Left colon (tissue), 2 donors: ENCODE results near the gene RPH3AL. TPM values are rescaled to one million over a fixed set of nuclear protein-coding genes. Genes with fewer than 3 reads are reported as not detected.

Experiments
- ATAC-seq: fragments of 200-7000 bp; cut with Tn5 transposase; one replicate; pipeline ENCODE4 v1.9.1; 2020; ENCODE audit warnings: mild to moderate bottlenecking, moderate library complexity
- DNase-seq, 2 donors: peaks; one replicate each; pipeline ENCODE4 v3.0.0-alpha.2; 2020
- intact Hi-C, 2 donors: fragments of 100-400 bp; cut with DNase I in 1 of 2; cut with micrococcal nuclease in 1 of 2; formaldehyde crosslinking; loops; one replicate each; pipeline versions ENCODE4 v1.11.2 to v1.14.0; 2022; cut with DNase I, micrococcal nuclease
- total RNA-seq, 2 donors: library from RNA; stranded (reverse); fragmentation: NEBNext Ultra II Directional; extraction: Animal tissue kit (Norgen Biotek cat#: 25700); gene quantifications; one replicate each; pipeline ENCODE4 v1.2.1, GENCODE V29; 2021
- donor health status: DM: no; HTN: no; CAD: no.
- donor health status: DM: yes; HTN: yes; CAD: no.

Gene RPH3AL
- total RNA-seq, 2 donors from 2014 or later = 32.7 to 42.3 TPM

DNA sequence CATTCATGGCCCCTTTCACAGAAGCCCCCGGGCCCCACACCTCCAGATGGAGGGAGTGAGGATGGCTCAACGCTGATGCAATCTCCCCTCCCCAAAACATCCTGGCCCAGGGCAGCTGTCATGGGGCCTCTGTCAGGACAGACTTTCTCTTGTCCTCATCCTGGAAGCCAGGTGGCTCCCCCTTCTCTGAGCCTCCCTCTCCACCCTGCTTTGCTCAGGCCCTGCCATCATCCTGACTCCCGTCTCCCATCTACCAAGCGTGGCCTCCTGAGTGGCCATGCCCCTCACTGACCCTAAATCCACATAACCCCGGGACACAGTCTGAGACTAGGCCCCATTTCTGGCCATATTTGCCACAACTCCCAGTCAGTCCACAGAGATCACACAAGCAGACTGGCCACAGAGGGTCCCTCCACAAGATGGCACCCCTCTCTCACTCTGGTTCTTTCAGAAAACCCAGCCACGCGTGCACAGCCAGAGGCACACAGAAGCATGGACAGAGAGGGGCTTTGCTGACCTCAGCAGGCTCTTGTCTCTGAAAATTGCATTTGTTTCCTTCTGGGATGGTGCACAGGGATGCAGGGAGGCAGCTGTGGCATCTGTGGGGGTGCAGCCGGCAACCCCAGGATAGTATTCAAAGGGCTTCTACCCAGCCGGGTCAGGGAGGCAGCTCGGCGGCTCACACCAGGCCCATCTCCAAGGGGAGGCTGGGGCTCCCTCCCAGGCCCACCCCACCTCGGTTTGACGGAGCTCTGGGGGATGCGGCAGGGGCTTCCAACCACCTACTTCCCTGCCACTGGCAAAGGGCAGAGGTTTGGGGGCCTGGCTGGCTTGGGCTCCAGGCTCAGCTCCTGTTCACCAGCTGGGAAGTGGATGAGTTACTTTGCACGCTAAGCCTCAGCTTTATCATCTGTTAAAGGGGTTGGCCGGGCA, 188.0 kb downstream of the RPH3AL start:
- intact Hi-C loops = no loop called here
- peak; percentile 64 for ATAC-seq
- DNase-seq = peak in 1 of 2 donors; percentile 35

DNA sequence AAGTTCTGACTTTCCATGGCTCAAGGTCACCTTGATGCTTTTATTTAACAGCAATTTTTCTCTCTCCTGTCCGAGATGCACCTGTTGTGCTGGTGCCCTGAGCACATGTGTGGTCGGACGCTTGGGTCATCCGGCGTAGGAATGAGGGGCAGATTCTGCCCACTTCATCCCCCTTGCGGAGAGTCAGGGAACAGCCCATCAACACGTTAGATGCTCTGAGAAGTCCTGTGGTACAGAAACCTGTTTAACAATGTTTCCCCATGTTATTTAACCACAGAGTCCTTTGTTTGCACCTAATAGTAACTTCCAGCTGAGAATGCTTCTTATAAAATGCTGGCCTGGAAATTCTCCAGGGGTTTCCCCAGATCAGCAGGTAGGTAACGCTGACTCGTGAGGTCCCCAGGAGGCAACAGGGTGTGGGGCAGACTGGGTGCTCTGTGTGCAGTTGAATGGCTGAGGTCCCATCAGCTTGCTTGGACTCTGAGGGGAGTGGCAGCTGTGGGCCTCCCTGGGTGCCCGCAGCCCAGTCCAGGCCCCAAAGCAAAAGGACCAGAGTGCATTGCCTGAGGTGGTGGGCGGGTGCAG, 189.0 kb downstream of the RPH3AL start:
- ATAC-seq = no peak
- DNase-seq = no peak
- intact Hi-C loops = no loop called here

DNA sequence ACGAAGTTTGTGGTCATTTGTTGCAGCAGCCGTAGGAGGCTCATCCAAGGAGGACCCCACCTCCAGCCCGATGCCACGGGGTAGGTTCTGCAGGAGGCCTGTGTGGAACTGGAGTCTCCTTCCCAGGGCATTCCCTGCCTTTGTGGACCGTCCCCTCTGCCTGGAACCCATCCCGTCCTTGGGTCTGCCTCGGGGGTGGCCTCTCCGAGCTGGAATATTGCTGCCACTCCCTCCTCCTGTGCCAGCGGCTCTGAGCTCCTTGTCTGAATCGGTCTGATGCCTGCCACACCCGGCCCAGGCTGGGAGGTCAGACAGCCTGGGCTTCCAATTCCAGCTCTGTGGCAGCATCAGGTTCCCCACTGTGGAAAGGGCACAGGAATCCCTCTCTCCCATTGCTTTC, 189.9 kb downstream of the RPH3AL start:
- ATAC-seq = no peak
- no peak for DNase-seq
- intact Hi-C loops = no loop called here

Other genes starting within 250 kb of the RPH3AL start
- gene SCGB1C2, start 215.2 kb downstream of the RPH3AL start, total RNA-seq = not detected
- gene DOC2B, start 171.2 kb downstream of the RPH3AL start, total RNA-seq = 1 to 10 TPM; 2.0 to 2.2 TPM
- gene RFLNB, start 93.1 kb upstream of the RPH3AL start, total RNA-seq = 1 to 10 TPM; 4.4 to 9.5 TPM